ENCODE data around the gene NBL1.

- no peak for TF ChIP-seq CTCF (IDR thresholded peaks at IDR 0.05; ENCODE audit: insufficient read depth, low read length, poor library complexity, severe bottlenecking)
- no peak for TF ChIP-seq EZH2phosphoT487 (conservative IDR thresholded peaks at IDR 0.05; ENCODE audit: low read length)
Observed at GRCh38 chr1:19646377-19647319, 2.5 kb downstream of the NBL1 start.
